Measurements from ENCODE around the gene ABLIM3. TPM values are rescaled to one million over a fixed set of nuclear protein-coding genes. Genes with fewer than 3 reads are reported as not detected.

The ABLIM3 gene
- total RNA-seq, 4 donors from 2014 or later, result 2.6 to 49.5 (median 6.9) TPM

GRCh38 chr5:149260761-149261160 is 119.5 kb downstream of the ABLIM3 start:
- Histone ChIP-seq H3K4me3 (no peak overlapping the region), H3K9me3 (no peaks in the 10 kb centered on the region), H3K4me1 (no peaks in the 10 kb centered on the region), H3K36me3 (no peaks in the 10 kb centered on the region), H3K27me3 (no peaks in the 10 kb centered on the region), H3K27ac (no peak overlapping the region)
- TF ChIP-seq POLR2A (IDR thresholded peaks at IDR 0.05), result no peak
- TF ChIP-seq, protein P1, sequence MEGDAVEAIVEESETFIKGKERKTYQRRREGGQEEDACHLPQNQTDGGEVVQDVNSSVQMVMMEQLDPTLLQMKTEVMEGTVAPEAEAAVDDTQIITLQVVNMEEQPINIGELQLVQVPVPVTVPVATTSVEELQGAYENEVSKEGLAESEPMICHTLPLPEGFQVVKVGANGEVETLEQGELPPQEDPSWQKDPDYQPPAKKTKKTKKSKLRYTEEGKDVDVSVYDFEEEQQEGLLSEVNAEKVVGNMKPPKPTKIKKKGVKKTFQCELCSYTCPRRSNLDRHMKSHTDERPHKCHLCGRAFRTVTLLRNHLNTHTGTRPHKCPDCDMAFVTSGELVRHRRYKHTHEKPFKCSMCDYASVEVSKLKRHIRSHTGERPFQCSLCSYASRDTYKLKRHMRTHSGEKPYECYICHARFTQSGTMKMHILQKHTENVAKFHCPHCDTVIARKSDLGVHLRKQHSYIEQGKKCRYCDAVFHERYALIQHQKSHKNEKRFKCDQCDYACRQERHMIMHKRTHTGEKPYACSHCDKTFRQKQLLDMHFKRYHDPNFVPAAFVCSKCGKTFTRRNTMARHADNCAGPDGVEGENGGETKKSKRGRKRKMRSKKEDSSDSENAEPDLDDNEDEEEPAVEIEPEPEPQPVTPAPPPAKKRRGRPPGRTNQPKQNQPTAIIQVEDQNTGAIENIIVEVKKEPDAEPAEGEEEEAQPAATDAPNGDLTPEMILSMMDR (IDR thresholded peaks at IDR 0.05), result no peak
- no peak for DNase-seq
- intact Hi-C loops (cut with DNase I; ENCODE audit: low total_unique reads), result no loop called here

DNA sequence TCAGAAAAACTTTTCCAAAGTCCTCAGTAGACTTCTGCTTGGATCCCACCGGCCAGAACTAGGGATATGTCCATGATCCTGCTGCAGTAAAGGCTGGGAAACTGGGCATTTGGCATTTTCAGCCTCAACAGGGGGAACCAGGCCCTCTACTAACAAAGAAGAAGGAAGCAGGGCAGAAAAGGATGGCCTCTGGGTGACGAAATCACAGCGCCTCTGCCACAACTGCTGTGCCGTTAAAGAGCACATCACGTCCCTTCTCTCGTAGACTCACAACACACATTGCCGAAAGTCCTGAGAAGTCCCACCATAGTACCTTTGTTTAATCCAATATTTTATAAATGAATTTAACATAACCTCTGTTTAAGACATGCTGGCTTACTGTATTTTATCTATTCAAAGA is 120.0 kb downstream of the ABLIM3 start:
- intact Hi-C loops (cut with DNase I; ENCODE audit: low total_unique reads), result no loop called here
- Histone ChIP-seq H3K4me1 (no peaks in the 10 kb centered on the region), H3K9me3 (no peaks in the 10 kb centered on the region), H3K27me3 (no peaks in the 10 kb centered on the region), H3K36me3 (no peaks in the 10 kb centered on the region), H3K4me3 (no peak overlapping the region), H3K27ac (no peak overlapping the region)
- TF ChIP-seq POLR2A (IDR thresholded peaks at IDR 0.05), result no peak
- TF ChIP-seq, protein P1 (IDR thresholded peaks at IDR 0.05), result no peak
- no peak for DNase-seq

DNA sequence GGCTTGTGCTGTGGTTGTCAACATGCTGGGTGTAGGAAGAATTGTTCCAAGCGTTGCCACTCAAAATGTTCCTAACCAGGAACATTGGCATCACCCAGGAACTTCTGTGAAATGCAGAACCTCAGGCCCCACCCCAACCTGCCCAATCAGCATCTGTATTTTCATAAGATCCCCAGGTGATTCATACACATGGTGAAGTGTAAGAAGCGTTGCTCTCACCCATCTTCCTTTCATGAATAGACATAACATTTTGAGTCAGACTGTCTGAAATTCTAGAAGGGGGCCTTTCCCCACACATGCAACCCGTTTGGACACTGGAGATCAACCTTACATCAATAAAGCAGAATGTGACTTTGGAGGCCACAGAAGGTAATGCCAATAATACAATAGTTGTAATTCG is 121.0 kb downstream of the ABLIM3 start:
- Histone ChIP-seq H3K9me3 (no peaks in the 10 kb centered on the region), H3K36me3 (no peaks in the 10 kb centered on the region), H3K4me1 (no peaks in the 10 kb centered on the region), H3K27ac (no peak overlapping the region), H3K4me3 (no peak overlapping the region), H3K27me3 (no peaks in the 10 kb centered on the region)
- intact Hi-C loops (cut with DNase I; ENCODE audit: low total_unique reads), result no loop called here
- TF ChIP-seq, protein P1 (IDR thresholded peaks at IDR 0.05), result no peak
- no peak for TF ChIP-seq POLR2A (IDR thresholded peaks at IDR 0.05)
- no peak for DNase-seq

GRCh38 chr5:149264439-149265067 is 123.3 kb downstream of the ABLIM3 start:
- intact Hi-C loops (cut with DNase I; ENCODE audit: low total_unique reads), result no loop called here
- Histone ChIP-seq H3K36me3 (no peaks in the 10 kb centered on the region), H3K27ac (no peak overlapping the region), H3K4me3 (no peak overlapping the region), H3K9me3 (no peaks in the 10 kb centered on the region), H3K27me3 (no peaks in the 10 kb centered on the region), H3K4me1 (no peaks in the 10 kb centered on the region)
- no peak for DNase-seq
- TF ChIP-seq POLR2A (IDR thresholded peaks at IDR 0.05), result no peak
- TF ChIP-seq, protein P1 (IDR thresholded peaks at IDR 0.05), result no peak

DNA sequence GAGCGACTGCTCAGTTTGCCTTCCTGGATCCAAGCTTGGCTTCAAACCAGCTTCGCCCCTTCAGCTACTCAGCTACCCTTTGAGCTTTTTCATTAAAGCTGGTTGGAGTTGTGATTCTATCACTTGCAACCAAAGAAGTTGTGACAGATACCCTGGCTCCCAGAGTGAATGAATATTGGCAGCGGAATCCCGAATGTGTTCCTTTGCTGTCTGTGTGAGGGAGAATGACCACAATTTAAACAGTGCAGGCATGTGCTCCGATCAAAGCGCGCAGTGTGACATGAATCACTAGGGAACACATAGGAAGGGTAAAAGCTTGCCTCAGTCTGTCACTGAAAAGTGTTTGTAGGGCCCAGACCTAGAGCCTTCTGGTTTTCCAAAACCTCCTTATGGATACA is 123.8 kb downstream of the ABLIM3 start:
- Histone ChIP-seq H3K27me3 (no peaks in the 10 kb centered on the region), H3K36me3 (no peaks in the 10 kb centered on the region), H3K4me1 (no peaks in the 10 kb centered on the region), H3K9me3 (no peaks in the 10 kb centered on the region), H3K4me3 (no peak overlapping the region), H3K27ac (no peak overlapping the region)
- TF ChIP-seq, protein P1 (IDR thresholded peaks at IDR 0.05), result no peak
- TF ChIP-seq POLR2A (IDR thresholded peaks at IDR 0.05), result no peak
- intact Hi-C loops (cut with DNase I; ENCODE audit: low total_unique reads), result no loop called here
- no peak for DNase-seq
